H1 (cell line): ENCODE measurements around the gene SLC39A11. TPM values are rescaled to one million over a fixed set of nuclear protein-coding genes. Genes with fewer than 3 reads are reported as not detected.

ENCODE experiments used
- CTCF ChIA-PET: fragments of 300-600 bp; sonication (Branson Sonifier 250); formaldehyde crosslinking; loops from one replicate; lab custom pipeline; 2021; ENCODE audit not compliant: partially characterized antibody; lab: Charles Lee
- POLR2A ChIA-PET: fragments of 300-600 bp; sonication (Branson Sonifier 250); formaldehyde crosslinking; loops from one replicate; lab custom pipeline; 2021; ENCODE audit warnings: inconsistent platforms; ENCODE audit not compliant: partially characterized antibody; lab: Charles Lee
- DNase-seq, 2 experiments: peaks; one replicate each; pipeline versions ENCODE4 v3.0.0 to v3.0.0-alpha.2; 2010 to 2022; ENCODE audit warnings: low spot score in 2 of 2, low read depth in 1 of 2, mixed read lengths in 1 of 2
- FAIRE-seq: peaks from 2 replicates; lab custom pipeline; 2011; peaks lifted over from hg19 to GRCh38; lab: Jason Lieb, UNC
- H2AFZ ChIP-seq: 2 replicates; pipeline ENCODE4 v1.8.1; 2012; ENCODE audit warnings: low read length, inconsistent platforms
- H2AK5ac ChIP-seq: 2 replicates; pipeline ENCODE4 v1.6.1; 2013; ENCODE audit warnings: low read depth, low read length
- H2BK120ac ChIP-seq: replicated peaks from 2 replicates; pipeline ENCODE3; 2013; ENCODE audit warnings: low read depth, low read length, inconsistent platforms
- H2BK12ac ChIP-seq: 2 replicates; pipeline ENCODE4 v1.6.1; 2013; ENCODE audit warnings: low read depth, low read length
- H2BK15ac ChIP-seq: 2 replicates; pipeline ENCODE4 v1.6.1; 2013; ENCODE audit warnings: low read length
- H2BK20ac ChIP-seq: 2 replicates; pipeline ENCODE4 v1.6.1; 2013; ENCODE audit warnings: low read length
- H2BK5ac ChIP-seq: 2 replicates; pipeline ENCODE4 v1.6.1; 2013; ENCODE audit warnings: low read depth, low read length
- H3K14ac ChIP-seq: 2 replicates; pipeline ENCODE4 v1.6.1; 2013; ENCODE audit warnings: inconsistent platforms; ENCODE audit not compliant: insufficient read length
- H3K18ac ChIP-seq: 2 replicates; pipeline ENCODE4 v1.6.1; 2013; ENCODE audit warnings: low read length; ENCODE audit errors: extremely low read depth
- H3K23ac ChIP-seq: 2 replicates; pipeline ENCODE4 v1.6.1; 2013; ENCODE audit warnings: inconsistent platforms; ENCODE audit not compliant: insufficient read length
- H3K23me2 ChIP-seq: 2 replicates; pipeline ENCODE4 v1.6.1; 2013; ENCODE audit warnings: low read depth, low read length
- H3K27ac ChIP-seq: 2 replicates; pipeline ENCODE4 v1.6.1; 2011; ENCODE audit warnings: low read depth, low read length, inconsistent platforms
- H3K27me3 ChIP-seq, 4 experiments: replicated peaks in 1 of 4; 1 replicate in 1 of 4; 2 replicates in 3 of 4; pipeline versions ENCODE4 v1.6.1 to v1.8.1; 2011 to 2013; ENCODE audit warnings: low read length in 3 of 4, mild to moderate bottlenecking in 3 of 4, inconsistent platforms in 2 of 4, mixed read lengths in 2 of 4, moderate library complexity in 1 of 4; ENCODE audit not compliant: control insufficient read depth in 3 of 4, insufficient read depth in 3 of 4; ENCODE audit errors: extremely low read depth in 1 of 4
- H3K36me3 ChIP-seq, 4 experiments: 2 replicates each; pipeline versions ENCODE4 v1.6.1 to v1.8.1; 2011 to 2013; ENCODE audit warnings: mild to moderate bottlenecking in 4 of 4, low read length in 3 of 4, moderate library complexity in 2 of 4, control low read depth in 1 of 4, inconsistent platforms in 1 of 4; ENCODE audit not compliant: insufficient read depth in 4 of 4, control insufficient read depth in 2 of 4
- H3K4ac ChIP-seq: replicated peaks from 2 replicates; pipeline ENCODE3; 2013; ENCODE audit warnings: low read length, low read depth, mixed read lengths, inconsistent platforms; ENCODE audit not compliant: insufficient read length
- H3K4me1 ChIP-seq, 4 experiments: replicated peaks in 1 of 4; 1 replicate in 1 of 4; 2 replicates in 3 of 4; pipeline versions ENCODE4 v1.6.1 to v1.8.1; 2011 to 2013; ENCODE audit warnings: low read length in 3 of 4, inconsistent platforms in 2 of 4, mixed read lengths in 1 of 4; ENCODE audit not compliant: insufficient read depth in 4 of 4, control insufficient read depth in 3 of 4
- H3K4me2 ChIP-seq, 2 experiments: 2 replicates each; pipeline versions ENCODE4 v1.6.1 to v1.8.1; 2011 to 2013; ENCODE audit warnings: low read depth in 2 of 2, low read length in 2 of 2, control low read depth in 1 of 2, inconsistent platforms in 1 of 2, mild to moderate bottlenecking in 1 of 2; ENCODE audit not compliant: insufficient read depth in 1 of 2
- H3K4me3 ChIP-seq, 4 experiments: fragments of 200-600, 300-600 bp in 1 of 4; sonication (generic), shearing (Covaris generic), sonication (Bioruptor Twin) in 1 of 4; 2 replicates each; pipeline versions ENCODE4 v1.5.1 to v1.8.1; 2011 to 2016; ENCODE audit warnings: low read length in 4 of 4, low read depth in 3 of 4, control low read depth in 2 of 4, inconsistent platforms in 2 of 4, mild to moderate bottlenecking in 2 of 4, mixed read lengths in 1 of 4, moderate library complexity in 1 of 4; ENCODE audit not compliant: insufficient read depth in 2 of 4; ENCODE audit errors: extremely low read depth in 1 of 4
- H3K56ac ChIP-seq: replicated peaks from 2 replicates; pipeline ENCODE3; 2013; ENCODE audit warnings: low read depth, mild to moderate bottlenecking, mixed read lengths, low read length, inconsistent platforms; ENCODE audit not compliant: insufficient read length
- H3K79me1 ChIP-seq: 2 replicates; pipeline ENCODE4 v1.6.1; 2013; ENCODE audit warnings: low read depth, low read length, control low read depth
- H3K79me2 ChIP-seq, 2 experiments: 2 replicates each; pipeline versions ENCODE4 v1.6.1 to v1.8.1; 2012 to 2013; ENCODE audit warnings: low read length in 2 of 2, mild to moderate bottlenecking in 2 of 2, inconsistent platforms in 1 of 2; ENCODE audit not compliant: insufficient read depth in 2 of 2, control insufficient read depth in 1 of 2
- H3K9ac ChIP-seq, 4 experiments: replicated peaks in 1 of 4; 1 replicate in 1 of 4; 2 replicates in 3 of 4; pipeline versions ENCODE4 v1.6.1 to v1.8.1; 2011 to 2013; ENCODE audit warnings: low read depth in 3 of 4, low read length in 3 of 4, control low read depth in 2 of 4, mild to moderate bottlenecking in 2 of 4, moderate library complexity in 2 of 4, inconsistent platforms in 1 of 4; ENCODE audit errors: extremely low read depth in 1 of 4
- H3K9me3 ChIP-seq, 2 experiments: 2 replicates each; pipeline versions ENCODE4 v1.6.1 to v1.8.1; 2012 to 2013; ENCODE audit warnings: mild to moderate bottlenecking in 2 of 2, moderate library complexity in 2 of 2, control low read depth in 1 of 2, inconsistent platforms in 1 of 2, low read depth in 1 of 2, low read length in 1 of 2, mixed read lengths in 1 of 2; ENCODE audit not compliant: insufficient read depth in 2 of 2
- H4K20me1 ChIP-seq, 2 experiments: replicated peaks in 1 of 2; 2 replicates each; pipeline versions ENCODE3 to v1.8.1; 2011 to 2013; ENCODE audit warnings: inconsistent platforms in 2 of 2, low read length in 2 of 2, mild to moderate bottlenecking in 1 of 2; ENCODE audit not compliant: insufficient read depth in 2 of 2, control insufficient read depth in 1 of 2
- H4K5ac ChIP-seq: 2 replicates; pipeline ENCODE4 v1.6.1; 2013; ENCODE audit warnings: low read length, low read depth, mixed read lengths, inconsistent platforms; ENCODE audit not compliant: insufficient read length
- H4K8ac ChIP-seq: 2 replicates; pipeline ENCODE4 v1.8.0; 2013; ENCODE audit warnings: mild to moderate bottlenecking, moderate library complexity, low read length, inconsistent platforms; ENCODE audit not compliant: insufficient read depth; ENCODE audit errors: extremely low read depth
- H4K91ac ChIP-seq: replicated peaks from 2 replicates; pipeline ENCODE3; 2013; ENCODE audit warnings: low read length, mixed read lengths, inconsistent platforms; ENCODE audit not compliant: insufficient read length
- BCL11A ChIP-seq, 2 experiments: IDR thresholded peaks; one replicate each; pipeline ENCODE4 v1.6.1; 2011; ENCODE audit warnings: low read depth in 2 of 2, low read length in 2 of 2, mild to moderate bottlenecking in 2 of 2
- WGBS, 2 experiments: shearing (Covaris generic) in 1 of 2; methylation state at CpG; one replicate each; pipeline versions ENCODE4 v1.1.6 to v1.1.7; 2013 to 2015; ENCODE audit warnings: low lambda C conversion rate in 2 of 2, mixed read lengths in 2 of 2, inconsistent platforms in 1 of 2, low coverage in 1 of 2, missing lambda C conversion rate in 1 of 2; ENCODE audit not compliant: insufficient replicate concordance in 2 of 2, insufficient coverage in 1 of 2, insufficient read length in 1 of 2; ENCODE audit errors: extremely low coverage in 1 of 2, missing lambda C conversion rate in 1 of 2; 5-methylcytosine and 5-hydroxymethylcytosine counted together
- polyA plus RNA-seq, 7 experiments: library from polyadenylated mRNA; depleted of rRNA in 3 of 7; stranded (reverse) in 5 of 7; unstranded in 2 of 7; fragments of >200 nt in 5 of 7; fragments of 200-250 nt in 2 of 7; gene quantifications; 1 replicate in 5 of 7; 2 replicates in 1 of 7; 4 replicates in 1 of 7; pipeline versions ENCODE4 v1.2.1 to v1.2.3, GENCODE V29; 2011 to 2013; ENCODE audit warnings: missing spikeins in 2 of 7, mixed read lengths in 2 of 7
- total RNA-seq: library from RNA; stranded (reverse); fragmentation: NEBNext Ultra II Directional; extraction: Animal tissue kit (Norgen Biotek cat#: 25700); gene quantifications from 2 replicates; pipeline ENCODE4 v1.2.1, GENCODE V29; 2021
- TF ChIP-seq, protein P1 (sequence below): IDR thresholded peaks from 2 replicates; pipeline ENCODE4 v1.6.1; 2012; ENCODE audit warnings: low read length, inconsistent platforms

The SLC39A11 gene
- total and polyA plus RNA-seq, 2 of the 8 experiments (the other 6 are each of a cell fraction or from before 2014, with no cell fraction given): 12.2 to 19.6 TPM

GRCh38 chr17:72643575-72644216 is 448.8 kb downstream of the SLC39A11 start:
- Histone ChIP-seq H3K23me2 (no peaks in the 10 kb centered on the region), H2AFZ (no peak overlapping the region), H4K91ac (no peak overlapping the region), H3K4me1 (no peaks in the 10 kb centered on the region), H2BK120ac (no peak overlapping the region), H3K79me1 (no peaks in the 10 kb centered on the region), H3K27ac (no peak overlapping the region), H2BK5ac (no peak overlapping the region), H3K4ac (no peak overlapping the region), H4K20me1 (no peaks in the 10 kb centered on the region), H3K56ac (no peak overlapping the region), H3K18ac (no peak overlapping the region), H3K4me2 (no peak overlapping the region), H3K9me3 (no peaks in the 10 kb centered on the region), H2AK5ac (no peak overlapping the region), H3K36me3 (no peaks in the 10 kb centered on the region), H3K79me2 (no peaks in the 10 kb centered on the region), H3K4me3 (no peak overlapping the region), H4K8ac (no peak overlapping the region; the same call in 1 of the 2 replicates), H3K9ac (no peak overlapping the region), H4K5ac (no peak overlapping the region), H3K14ac (no peak overlapping the region), H2BK15ac (no peak overlapping the region), H3K27me3 (no peaks in the 10 kb centered on the region; a peak in 2 of 7 replicates), H2BK12ac (no peak overlapping the region), H2BK20ac (no peak overlapping the region), H3K23ac (no peak overlapping the region)
- ChIA-PET CTCF (interaction anchor here (1.3 to 3.9 kb wide), 3 partner anchors 8 to 83 kb away, joined by 3 to 21 read pairs (median 8); no protein-coding TSS in a partner anchor), POLR2A (no interaction called here)
- FAIRE-seq: no peak
- TF ChIP-seq, protein P1, sequence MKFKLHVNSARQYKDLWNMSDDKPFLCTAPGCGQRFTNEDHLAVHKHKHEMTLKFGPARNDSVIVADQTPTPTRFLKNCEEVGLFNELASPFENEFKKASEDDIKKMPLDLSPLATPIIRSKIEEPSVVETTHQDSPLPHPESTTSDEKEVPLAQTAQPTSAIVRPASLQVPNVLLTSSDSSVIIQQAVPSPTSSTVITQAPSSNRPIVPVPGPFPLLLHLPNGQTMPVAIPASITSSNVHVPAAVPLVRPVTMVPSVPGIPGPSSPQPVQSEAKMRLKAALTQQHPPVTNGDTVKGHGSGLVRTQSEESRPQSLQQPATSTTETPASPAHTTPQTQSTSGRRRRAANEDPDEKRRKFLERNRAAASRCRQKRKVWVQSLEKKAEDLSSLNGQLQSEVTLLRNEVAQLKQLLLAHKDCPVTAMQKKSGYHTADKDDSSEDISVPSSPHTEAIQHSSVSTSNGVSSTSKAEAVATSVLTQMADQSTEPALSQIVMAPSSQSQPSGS: no peak
- no peak for TF ChIP-seq BCL11A (IDR thresholded peaks at IDR 0.05; ENCODE audit: low read depth in 2 of 2, low read length in 2 of 2)
- no peak for DNase-seq
- 92% methylated on average over 4 of the region's 4 CpGs; no CpG with 5 or more reads in 1 of the 2 experiments for WGBS, 2 experiments
